NT2/D1 (cell line): ENCODE measurements around the gene AGMAT.

Source experiments
- SUZ12 ChIP-seq: IDR thresholded peaks from 2 replicates; pipeline ENCODE4 v1.6.1; 2011; ENCODE audit not compliant: insufficient read length, insufficient read depth; ENCODE audit errors: extremely low read depth
- YY1 ChIP-seq: IDR thresholded peaks from 2 replicates; pipeline ENCODE4 v1.6.1; 2011; ENCODE audit not compliant: insufficient read length, insufficient read depth
- ZNF274 ChIP-seq: IDR thresholded peaks from 2 replicates; pipeline ENCODE4 v1.6.1; 2011; ENCODE audit warnings: mild to moderate bottlenecking, low read depth, low read length

DNA sequence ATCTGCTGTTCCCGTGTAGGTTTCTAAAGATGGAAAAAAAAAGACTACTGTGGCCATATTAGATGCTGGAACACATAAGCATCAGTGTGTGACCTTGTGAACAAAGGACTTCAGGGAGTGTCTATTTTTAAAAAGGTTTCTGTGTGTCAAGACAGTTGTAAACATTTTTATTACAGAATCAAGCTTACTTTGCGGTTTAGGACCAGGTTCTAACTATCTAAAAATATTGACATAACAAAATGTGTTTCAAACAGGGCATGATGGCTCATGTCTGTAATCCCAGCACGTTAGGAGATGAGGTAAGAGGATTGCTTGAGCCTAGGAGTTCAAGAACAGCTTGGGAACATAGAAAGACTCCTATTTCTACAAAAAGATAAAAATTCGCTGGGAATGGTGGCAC, 25.3 kb upstream of the AGMAT start:
- TF ChIP-seq ZNF274 (no peak), YY1 (no peak), SUZ12 (no peak)
